22Rv1 (cell line): Measurements from ENCODE around the gene LSP1.

Source experiments
- H3K27ac ChIP-seq: fragments of 450-650 bp; 2 replicates; pipeline ENCODE4 v1.5.1; 2017
- ZFX ChIP-seq: fragments of 450-650 bp; IDR thresholded peaks from 2 replicates; pipeline ENCODE4 v1.6.1; 2017; ENCODE audit warnings: antibody characterized with exemption, borderline replicate concordance
- TF ChIP-seq, protein P1 (sequence below): fragments of 450-650 bp; IDR thresholded peaks from 2 replicates; pipeline ENCODE4 v1.5.1; 2017; ENCODE audit warnings: mild to moderate bottlenecking

Gene LSP1

GRCh38 chr11:1913271-1914060, 60.6 kb downstream of the LSP1 start:
- H3K27ac ChIP-seq, result no peak overlapping the region
- no peak for TF ChIP-seq ZFX
- TF ChIP-seq, protein P1, sequence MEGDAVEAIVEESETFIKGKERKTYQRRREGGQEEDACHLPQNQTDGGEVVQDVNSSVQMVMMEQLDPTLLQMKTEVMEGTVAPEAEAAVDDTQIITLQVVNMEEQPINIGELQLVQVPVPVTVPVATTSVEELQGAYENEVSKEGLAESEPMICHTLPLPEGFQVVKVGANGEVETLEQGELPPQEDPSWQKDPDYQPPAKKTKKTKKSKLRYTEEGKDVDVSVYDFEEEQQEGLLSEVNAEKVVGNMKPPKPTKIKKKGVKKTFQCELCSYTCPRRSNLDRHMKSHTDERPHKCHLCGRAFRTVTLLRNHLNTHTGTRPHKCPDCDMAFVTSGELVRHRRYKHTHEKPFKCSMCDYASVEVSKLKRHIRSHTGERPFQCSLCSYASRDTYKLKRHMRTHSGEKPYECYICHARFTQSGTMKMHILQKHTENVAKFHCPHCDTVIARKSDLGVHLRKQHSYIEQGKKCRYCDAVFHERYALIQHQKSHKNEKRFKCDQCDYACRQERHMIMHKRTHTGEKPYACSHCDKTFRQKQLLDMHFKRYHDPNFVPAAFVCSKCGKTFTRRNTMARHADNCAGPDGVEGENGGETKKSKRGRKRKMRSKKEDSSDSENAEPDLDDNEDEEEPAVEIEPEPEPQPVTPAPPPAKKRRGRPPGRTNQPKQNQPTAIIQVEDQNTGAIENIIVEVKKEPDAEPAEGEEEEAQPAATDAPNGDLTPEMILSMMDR, result no peak

DNA sequence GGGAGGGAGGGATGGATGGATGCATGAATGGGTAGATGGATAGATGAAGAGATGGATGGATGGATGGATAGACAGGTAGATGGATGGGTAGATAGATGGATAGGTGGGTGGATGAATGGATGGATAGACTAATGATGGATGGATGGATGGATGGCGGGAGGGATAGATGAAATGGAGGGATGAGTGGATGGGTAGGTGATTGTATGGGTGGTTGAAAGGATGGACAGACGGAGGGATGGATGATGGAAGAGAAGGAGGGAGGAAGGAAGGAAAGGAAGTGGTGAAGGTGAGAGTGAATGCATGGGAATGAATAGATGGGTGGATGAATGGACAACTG, 62.9 kb downstream of the LSP1 start:
- H3K27ac ChIP-seq, result no peak overlapping the region
- TF ChIP-seq ZFX, result no peak
- TF ChIP-seq, protein P1, result no peak

DNA sequence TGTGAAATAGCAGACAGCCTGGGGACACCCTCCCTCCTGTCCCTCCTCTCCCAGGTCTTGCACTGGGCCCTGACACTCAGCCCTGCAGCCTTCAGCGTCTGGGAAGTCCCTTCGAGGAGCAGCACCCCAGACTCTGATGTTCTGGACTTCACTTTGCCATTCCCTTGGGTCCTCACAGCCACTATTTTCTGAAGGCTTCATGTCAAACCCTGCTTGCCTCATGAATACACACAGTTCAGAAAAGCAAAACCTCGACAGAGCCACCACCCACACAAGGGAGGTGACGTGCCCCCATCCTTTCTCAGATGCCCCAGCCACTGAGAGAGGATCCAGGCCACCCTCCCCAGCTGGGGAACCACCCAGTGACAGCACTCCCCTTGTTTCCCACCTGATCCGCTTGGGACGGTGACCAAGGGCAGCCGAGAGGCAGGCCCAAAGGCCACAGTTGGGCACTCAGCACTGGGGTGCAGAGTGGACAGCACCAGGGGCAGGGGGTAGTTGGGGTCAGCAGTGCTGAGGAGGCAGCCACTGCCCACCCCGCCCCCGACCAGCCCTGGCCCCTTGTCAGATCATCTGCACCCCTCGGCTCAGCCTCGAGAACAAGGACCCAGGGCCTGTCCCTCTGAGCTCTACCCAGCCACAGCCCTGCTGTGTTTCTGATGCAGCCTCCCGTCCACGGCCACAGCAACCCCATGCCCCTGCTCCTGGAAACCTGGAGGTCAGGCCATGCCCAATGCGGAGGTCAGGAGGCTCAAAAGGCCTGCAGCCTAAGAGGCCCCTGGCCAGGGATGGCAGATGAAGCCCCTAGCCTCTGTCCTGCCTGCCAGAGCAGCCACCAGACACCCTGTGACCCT, 63.5 kb downstream of the LSP1 start:
- H3K27ac ChIP-seq, result no peak overlapping the region
- TF ChIP-seq, protein P1, result no peak
- TF ChIP-seq ZFX, result no peak

GRCh38 chr11:1916986-1917522, 64.2 kb downstream of the LSP1 start:
- TF ChIP-seq, protein P1, result no peak
- no peak for TF ChIP-seq ZFX

DNA sequence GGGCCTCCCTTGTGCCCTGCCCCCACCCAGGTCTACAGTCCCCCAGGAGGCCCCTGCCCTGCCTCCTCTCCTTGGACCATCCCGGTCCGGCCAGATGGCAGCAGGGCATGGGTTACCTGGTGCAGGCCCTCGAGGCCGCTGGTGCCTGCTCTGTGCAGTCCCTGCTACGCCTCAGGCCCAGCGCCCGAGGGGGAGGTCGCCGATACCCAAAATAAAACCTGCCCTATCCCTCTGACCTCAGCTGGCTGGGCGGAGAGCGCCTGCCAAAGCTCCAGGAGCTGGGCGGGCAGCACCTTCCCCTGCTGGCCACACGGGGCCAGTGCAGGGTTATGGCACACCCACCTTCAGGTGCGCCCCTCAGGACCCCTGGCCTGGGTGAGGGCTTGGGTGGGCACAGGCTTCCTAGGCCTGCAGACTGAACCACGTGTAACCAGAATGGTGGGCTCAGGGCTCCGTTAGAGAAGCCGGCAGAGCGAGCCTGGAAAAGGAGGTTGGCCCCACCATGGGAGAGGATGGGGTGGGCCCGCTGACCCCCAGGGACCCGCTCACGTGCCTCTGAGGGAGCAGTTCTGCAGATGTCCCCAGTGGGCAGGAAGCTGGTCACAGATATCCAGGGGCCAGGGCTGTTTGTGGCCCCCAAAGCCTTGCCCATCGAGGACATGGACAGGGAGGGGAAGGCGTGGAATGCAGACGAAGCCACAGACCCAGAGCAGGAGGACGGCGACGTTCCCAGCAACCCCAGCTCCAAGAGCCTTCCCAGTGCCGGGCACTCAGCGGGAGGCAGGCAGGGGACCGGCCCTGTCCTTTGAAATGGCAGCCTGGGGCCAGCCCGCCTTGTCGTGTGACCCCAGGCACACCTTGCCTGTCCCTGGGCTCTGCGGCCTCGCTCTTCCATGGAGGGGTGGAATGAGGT, 64.9 kb downstream of the LSP1 start:
- no peak overlapping the region for H3K27ac ChIP-seq
- no peak for TF ChIP-seq ZFX
- TF ChIP-seq, protein P1, result peak; percentile 67

More at GRCh38 chr11:1916986-1917522, 64.2 kb downstream of the LSP1 start:
- H3K27ac ChIP-seq, result no peak overlapping the region

- TF ChIP-seq, protein P1, result no peak
- no peak for TF ChIP-seq ZFX
- no peak overlapping the region for H3K27ac ChIP-seq
These were observed 65.8 kb downstream of the LSP1 start for GRCh38 chr11:1918436-1919315.
